AG09309 (cell line): ENCODE data around the gene C3orf49.

Experiments used
- DNase-seq: peaks from one replicate; pipeline ENCODE4 v3.0.0-alpha.2; 2010; ENCODE audit warnings: low read depth
- H3K4me3 ChIP-seq: 2 replicates; pipeline ENCODE4 v1.5.1; 2011; ENCODE audit warnings: mild to moderate bottlenecking, low read depth, low read length, moderate library complexity; ENCODE audit not compliant: control insufficient read depth
- TF ChIP-seq, protein P1 (sequence below): IDR thresholded peaks from 2 replicates; pipeline ENCODE4 v1.5.1; 2011; ENCODE audit warnings: mild to moderate bottlenecking, low read depth, low read length, inconsistent platforms; ENCODE audit not compliant: insufficient read depth, control insufficient read depth; ENCODE audit errors: missing control alignments

C3orf49 gene

DNA sequence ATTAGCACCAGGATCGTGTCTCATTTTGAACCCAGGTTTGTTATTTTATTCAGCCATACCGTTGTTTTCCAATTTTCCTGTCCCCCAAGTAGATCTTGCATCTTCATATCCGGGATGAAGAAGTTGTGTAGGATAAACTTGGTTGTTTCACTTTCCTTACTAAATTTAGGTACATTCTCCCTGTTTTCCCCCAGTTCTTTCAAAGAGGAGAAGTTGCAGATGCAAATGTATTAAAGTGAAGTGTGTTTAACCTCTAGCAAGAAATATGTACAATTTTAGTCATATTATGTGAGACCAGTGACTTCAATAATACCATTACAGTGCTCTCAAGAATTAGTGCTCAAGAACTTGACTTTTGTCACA lies 45.8 kb downstream of the C3orf49 start:
- DNase-seq: no peak
- H3K4me3 ChIP-seq: peak overlapping the region; percentile 61
- TF ChIP-seq, protein P1, sequence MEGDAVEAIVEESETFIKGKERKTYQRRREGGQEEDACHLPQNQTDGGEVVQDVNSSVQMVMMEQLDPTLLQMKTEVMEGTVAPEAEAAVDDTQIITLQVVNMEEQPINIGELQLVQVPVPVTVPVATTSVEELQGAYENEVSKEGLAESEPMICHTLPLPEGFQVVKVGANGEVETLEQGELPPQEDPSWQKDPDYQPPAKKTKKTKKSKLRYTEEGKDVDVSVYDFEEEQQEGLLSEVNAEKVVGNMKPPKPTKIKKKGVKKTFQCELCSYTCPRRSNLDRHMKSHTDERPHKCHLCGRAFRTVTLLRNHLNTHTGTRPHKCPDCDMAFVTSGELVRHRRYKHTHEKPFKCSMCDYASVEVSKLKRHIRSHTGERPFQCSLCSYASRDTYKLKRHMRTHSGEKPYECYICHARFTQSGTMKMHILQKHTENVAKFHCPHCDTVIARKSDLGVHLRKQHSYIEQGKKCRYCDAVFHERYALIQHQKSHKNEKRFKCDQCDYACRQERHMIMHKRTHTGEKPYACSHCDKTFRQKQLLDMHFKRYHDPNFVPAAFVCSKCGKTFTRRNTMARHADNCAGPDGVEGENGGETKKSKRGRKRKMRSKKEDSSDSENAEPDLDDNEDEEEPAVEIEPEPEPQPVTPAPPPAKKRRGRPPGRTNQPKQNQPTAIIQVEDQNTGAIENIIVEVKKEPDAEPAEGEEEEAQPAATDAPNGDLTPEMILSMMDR: no peak

DNA sequence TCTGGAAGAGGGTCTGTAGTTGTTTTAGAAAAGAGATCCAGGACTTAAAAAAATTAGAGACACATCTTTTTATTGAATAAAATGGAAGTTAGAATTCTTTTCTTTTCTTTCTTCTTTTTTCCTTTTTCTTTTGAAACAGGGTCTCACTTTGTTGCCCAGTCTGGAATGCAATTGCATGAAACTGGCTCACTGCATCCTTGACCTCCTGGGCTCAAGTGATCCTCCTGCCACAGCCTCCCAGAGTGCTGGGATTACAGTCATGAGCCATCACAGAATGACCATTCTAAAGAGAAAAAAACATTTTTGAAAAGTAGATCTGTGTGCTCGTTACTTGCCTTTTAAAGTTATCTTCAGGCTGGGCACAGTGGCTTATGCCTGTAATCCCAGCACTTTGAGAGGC lies 48.1 kb downstream of the C3orf49 start:
- TF ChIP-seq, protein P1: no peak
- DNase-seq: no peak
- H3K4me3 ChIP-seq: no peak overlapping the region

DNA sequence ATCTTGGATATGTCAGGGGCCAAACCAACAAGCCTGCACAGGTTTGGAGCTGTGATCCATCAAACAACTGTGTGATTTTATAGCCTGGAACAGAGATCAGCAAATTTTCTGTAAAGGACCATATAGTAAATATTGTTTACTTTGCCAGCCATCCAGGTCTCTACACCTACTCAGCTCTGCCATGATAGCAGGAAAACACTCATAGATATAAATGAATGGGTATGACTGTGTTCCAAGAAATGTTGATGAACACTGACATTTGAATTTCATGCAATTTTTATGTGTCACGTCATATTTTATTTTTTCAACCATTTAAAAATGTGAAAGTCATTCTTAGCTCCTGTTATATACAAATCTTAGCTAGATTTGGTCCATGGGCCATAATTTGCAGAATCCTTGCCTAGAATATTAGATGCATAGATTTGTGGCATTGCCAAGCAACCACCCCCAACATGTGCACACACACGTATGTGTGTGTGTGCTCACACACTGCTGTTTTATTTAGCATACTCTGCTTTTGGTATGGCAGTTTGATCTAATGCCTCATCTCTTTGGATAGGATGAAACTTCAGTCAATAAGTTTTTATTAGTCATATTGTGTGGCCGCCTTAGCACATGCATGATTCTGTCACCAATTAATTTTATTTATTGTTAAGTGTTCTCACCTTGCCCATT lies 51.0 kb downstream of the C3orf49 start:
- no peak overlapping the region for H3K4me3 ChIP-seq
- TF ChIP-seq, protein P1: no peak
- no peak for DNase-seq

DNA sequence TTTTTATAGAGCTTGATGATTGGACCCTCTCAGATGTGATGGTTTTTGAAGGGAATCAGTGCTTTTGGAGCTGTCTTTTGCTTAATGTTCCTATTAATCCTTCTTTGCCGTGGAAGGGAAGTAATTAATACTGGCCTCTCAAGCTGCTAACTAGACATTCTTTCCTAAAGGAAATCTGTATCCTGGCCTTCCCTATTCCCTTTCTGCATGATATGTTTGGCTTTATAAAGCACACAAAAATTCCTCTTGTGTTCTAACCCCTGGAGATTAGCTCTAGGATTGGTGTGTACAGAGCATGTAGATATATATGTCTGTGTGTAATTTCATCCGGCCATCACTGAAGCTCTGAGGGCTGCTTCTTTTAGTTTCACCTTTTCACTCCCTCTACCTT lies 51.5 kb downstream of the C3orf49 start:
- DNase-seq: no peak
- TF ChIP-seq, protein P1: no peak
- H3K4me3 ChIP-seq: no peak overlapping the region

DNA sequence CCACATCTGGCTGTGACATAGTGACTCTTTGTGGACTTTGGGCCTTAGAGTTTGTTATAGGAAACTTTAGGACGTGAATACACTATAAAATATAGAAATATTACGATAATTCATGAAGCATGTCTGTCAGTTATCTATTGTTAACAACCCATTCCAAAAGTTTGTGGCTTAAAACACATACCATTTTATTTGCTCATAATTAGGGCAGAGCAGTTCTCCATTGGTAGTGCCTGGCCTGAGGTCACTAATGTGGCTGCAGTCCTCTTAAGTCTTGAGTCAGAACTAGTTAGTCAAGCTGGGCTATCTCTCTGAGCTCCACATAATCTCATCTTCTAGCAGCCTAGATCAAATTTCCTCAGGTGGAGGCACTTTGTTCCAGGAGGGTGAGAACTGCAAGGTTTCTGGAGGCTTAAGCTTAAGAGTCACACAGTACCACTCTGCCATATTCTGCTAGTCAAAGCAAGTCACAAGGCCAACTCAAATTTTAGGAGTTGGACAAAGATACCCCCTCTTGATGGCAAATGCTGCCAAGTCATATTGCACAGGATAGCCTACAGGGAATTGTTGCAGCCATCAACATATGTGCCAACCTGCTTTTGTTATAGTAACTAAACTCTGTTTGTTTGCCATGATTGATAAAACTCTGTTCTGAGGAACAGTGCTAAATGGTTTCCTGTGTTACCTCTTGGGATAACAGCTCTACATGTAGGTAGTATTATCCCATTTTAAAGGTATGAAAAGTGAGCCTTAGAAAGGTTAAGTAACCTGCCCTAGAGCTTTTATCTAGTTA lies 53.2 kb downstream of the C3orf49 start:
- H3K4me3 ChIP-seq: no peak overlapping the region
- peak; percentile 62 for DNase-seq
- TF ChIP-seq, protein P1: no peak

DNA sequence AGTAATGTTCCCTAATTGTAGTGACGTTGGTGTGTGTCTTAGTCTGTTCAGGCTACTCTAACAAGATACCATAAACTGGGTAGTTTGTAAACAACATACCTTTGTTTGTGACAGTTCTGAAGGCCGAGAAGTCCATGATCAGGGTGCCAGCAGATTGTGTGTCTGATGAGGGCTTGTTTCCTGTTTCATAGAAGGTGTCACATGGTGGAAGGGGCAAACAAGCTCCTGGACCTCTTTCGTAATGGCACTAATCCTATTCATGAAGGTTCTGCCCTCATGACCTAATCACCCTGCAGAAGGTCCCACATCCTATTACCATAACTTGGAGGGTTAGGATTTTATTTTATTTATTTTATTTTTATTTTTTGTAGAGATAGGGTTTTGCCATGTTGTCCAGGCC lies 55.7 kb downstream of the C3orf49 start:
- no peak overlapping the region for H3K4me3 ChIP-seq
- TF ChIP-seq, protein P1: no peak
- DNase-seq: no peak
